ENCODE data around the gene FABP7.

The FABP7 gene

GRCh38 chr6:122804962-122805485 lies 25.5 kb downstream of the FABP7 start:
- H3K4me3 ChIP-seq (ENCODE audit: low read depth, low read length) = no peak overlapping the region
- TF ChIP-seq CTCF (IDR thresholded peaks at IDR 0.05; ENCODE audit: low read depth, low read length) = no peak

- no peak for TF ChIP-seq CTCF (IDR thresholded peaks at IDR 0.05; ENCODE audit: low read depth, low read length)
- no peak overlapping the region for H3K4me3 ChIP-seq (ENCODE audit: low read depth, low read length)
Observed at GRCh38 chr6:122806291-122806690, 26.8 kb downstream of the FABP7 start.

GRCh38 chr6:122808121-122808885 lies 28.8 kb downstream of the FABP7 start:
- TF ChIP-seq CTCF (IDR thresholded peaks at IDR 0.05; ENCODE audit: low read depth, low read length) = no peak
- H3K4me3 ChIP-seq (ENCODE audit: low read depth, low read length) = no peak overlapping the region

GRCh38 chr6:122809001-122809400 lies 29.5 kb downstream of the FABP7 start:
- H3K4me3 ChIP-seq (ENCODE audit: low read depth, low read length) = no peak overlapping the region
- TF ChIP-seq CTCF (IDR thresholded peaks at IDR 0.05; ENCODE audit: low read depth, low read length) = no peak

- TF ChIP-seq CTCF (IDR thresholded peaks at IDR 0.05; ENCODE audit: low read depth, low read length) = no peak
- H3K4me3 ChIP-seq (ENCODE audit: low read depth, low read length) = no peak overlapping the region
Observed at GRCh38 chr6:122809691-122810090, 30.2 kb downstream of the FABP7 start.

- TF ChIP-seq CTCF (IDR thresholded peaks at IDR 0.05; ENCODE audit: low read depth, low read length) = no peak
- H3K4me3 ChIP-seq (ENCODE audit: low read depth, low read length) = no peak overlapping the region
Observed at GRCh38 chr6:122810189-122810588, 30.7 kb downstream of the FABP7 start.

- no peak for TF ChIP-seq CTCF (IDR thresholded peaks at IDR 0.05; ENCODE audit: low read depth, low read length)
- H3K4me3 ChIP-seq (ENCODE audit: low read depth, low read length) = no peak overlapping the region
Observed at GRCh38 chr6:122817358-122817757, 37.8 kb downstream of the FABP7 start.

All from WI38 (cell line).